MCF 10A (cell line): ENCODE results near the gene SNTB2. TPM values are rescaled to one million over a fixed set of nuclear protein-coding genes. Genes with fewer than 3 reads are reported as not detected.

Source experiments
- BruUV-seq: library from RNA; stranded (reverse); fragments of 400-500 nt; replicated peaks from 2 replicates; lab custom pipeline; 2021; lab: Mats Ljungman, UMichigan
- CTCF ChIA-PET: fragments of 300-600 bp; sonication (Branson Sonifier 250); formaldehyde crosslinking; extraction: SDS; loops from one replicate; lab custom pipeline; 2021; ENCODE audit warnings: antibody characterized with exemption, inconsistent platforms; lab: Yijun Ruan, JAX
- POLR2A ChIA-PET: fragments of 300-600, 350-650 bp; sonication (Branson Sonifier 250); formaldehyde crosslinking; extraction: SDS; loops from one replicate; lab custom pipeline; 2020; ENCODE audit warnings: antibody characterized with exemption, inconsistent platforms; lab: Yijun Ruan, JAX
- DNase-seq: peaks from one replicate; pipeline ENCODE4 v3.0.0-alpha.2; 2018; ENCODE audit not compliant: unreplicated experiment
- H3K27ac Mint-ChIP-seq: one replicate; pipeline ENCODE4 v1.8.0; 2022; ENCODE audit warnings: mild to moderate bottlenecking, low read depth, mixed read lengths; ENCODE audit not compliant: unreplicated experiment
- H3K27me3 Mint-ChIP-seq: one replicate; pipeline ENCODE4 v1.8.0; 2022; ENCODE audit warnings: mixed read lengths; ENCODE audit not compliant: insufficient read depth, unreplicated experiment
- H3K36me3 Mint-ChIP-seq: one replicate; pipeline ENCODE4 v1.8.0; 2022; ENCODE audit warnings: mild to moderate bottlenecking, moderate library complexity, mixed read lengths; ENCODE audit not compliant: insufficient read depth, unreplicated experiment
- H3K4me1 Mint-ChIP-seq: one replicate; pipeline ENCODE4 v1.8.0; 2022; ENCODE audit warnings: mixed read lengths; ENCODE audit not compliant: insufficient read depth, unreplicated experiment
- H3K4me3 Mint-ChIP-seq: one replicate; pipeline ENCODE4 v1.8.0; 2022; ENCODE audit warnings: mild to moderate bottlenecking, moderate library complexity, mixed read lengths; ENCODE audit not compliant: unreplicated experiment
- H3K9me3 Mint-ChIP-seq: one replicate; pipeline ENCODE4 v1.8.0; 2022; ENCODE audit warnings: mixed read lengths; ENCODE audit not compliant: unreplicated experiment
- intact Hi-C: fragments of 100-400 bp; cut with micrococcal nuclease; formaldehyde crosslinking; loops from 2 replicates; pipeline ENCODE4 v1.14.1; 2022
- total RNA-seq: library from RNA; stranded (reverse); gene quantifications from 2 replicates; pipeline ENCODE4 v1.2.3, GENCODE V29; 2022
- TF ChIP-seq, protein P1 (sequence below): fragments of 200-600 bp; IDR thresholded peaks from one replicate; pipeline ENCODE4 v1.8.0; 2022; ENCODE audit warnings: antibody characterized with exemption, mild to moderate bottlenecking; ENCODE audit not compliant: unreplicated experiment

The SNTB2 gene
- total RNA-seq, 1 experiment from 2014 or later: 20.2 TPM

- no peaks in the 10 kb centered on the region for H3K27me3 Mint-ChIP-seq
- H3K4me3 Mint-ChIP-seq: no peak overlapping the region
- no peaks in the 10 kb centered on the region for H3K9me3 Mint-ChIP-seq
- no TSS peak for BruUV-seq
- TF ChIP-seq, protein P1, sequence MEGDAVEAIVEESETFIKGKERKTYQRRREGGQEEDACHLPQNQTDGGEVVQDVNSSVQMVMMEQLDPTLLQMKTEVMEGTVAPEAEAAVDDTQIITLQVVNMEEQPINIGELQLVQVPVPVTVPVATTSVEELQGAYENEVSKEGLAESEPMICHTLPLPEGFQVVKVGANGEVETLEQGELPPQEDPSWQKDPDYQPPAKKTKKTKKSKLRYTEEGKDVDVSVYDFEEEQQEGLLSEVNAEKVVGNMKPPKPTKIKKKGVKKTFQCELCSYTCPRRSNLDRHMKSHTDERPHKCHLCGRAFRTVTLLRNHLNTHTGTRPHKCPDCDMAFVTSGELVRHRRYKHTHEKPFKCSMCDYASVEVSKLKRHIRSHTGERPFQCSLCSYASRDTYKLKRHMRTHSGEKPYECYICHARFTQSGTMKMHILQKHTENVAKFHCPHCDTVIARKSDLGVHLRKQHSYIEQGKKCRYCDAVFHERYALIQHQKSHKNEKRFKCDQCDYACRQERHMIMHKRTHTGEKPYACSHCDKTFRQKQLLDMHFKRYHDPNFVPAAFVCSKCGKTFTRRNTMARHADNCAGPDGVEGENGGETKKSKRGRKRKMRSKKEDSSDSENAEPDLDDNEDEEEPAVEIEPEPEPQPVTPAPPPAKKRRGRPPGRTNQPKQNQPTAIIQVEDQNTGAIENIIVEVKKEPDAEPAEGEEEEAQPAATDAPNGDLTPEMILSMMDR: no peak
- POLR2A ChIA-PET: interaction anchor here (0.9 to 1.6 kb wide), 3 partner anchors 14 to 37 kb away, joined by 3 to 4 read pairs (median 3); no protein-coding TSS in a partner anchor
- intact Hi-C loops: no loop called here
- no peak for DNase-seq
- no peaks in the 10 kb centered on the region for H3K4me1 Mint-ChIP-seq
- CTCF ChIA-PET: no interaction called here
- H3K27ac Mint-ChIP-seq: no peak overlapping the region
- H3K36me3 Mint-ChIP-seq: no peaks in the 10 kb centered on the region
Observed at GRCh38 chr16:69225121-69225520, 38.2 kb downstream of the SNTB2 start.

GRCh38 chr16:69233124-69233523, 46.2 kb downstream of the SNTB2 start:
- POLR2A ChIA-PET: interaction anchor here (1.6 kb wide), 1 partner anchor 100 kb away, joined by 4 read pairs; no protein-coding TSS in a partner anchor
- intact Hi-C loops: no loop called here
- no peaks in the 10 kb centered on the region for H3K27me3 Mint-ChIP-seq
- H3K27ac Mint-ChIP-seq: no peak overlapping the region
- CTCF ChIA-PET: interaction anchor here (0.7 kb wide), 1 partner anchor 21 kb away, joined by 3 read pairs; no protein-coding TSS in a partner anchor
- no peak for DNase-seq
- H3K36me3 Mint-ChIP-seq: no peaks in the 10 kb centered on the region
- no peaks in the 10 kb centered on the region for H3K9me3 Mint-ChIP-seq
- no peaks in the 10 kb centered on the region for H3K4me1 Mint-ChIP-seq
- TF ChIP-seq, protein P1: no peak
- no peak overlapping the region for H3K4me3 Mint-ChIP-seq
- no TSS peak for BruUV-seq

DNA sequence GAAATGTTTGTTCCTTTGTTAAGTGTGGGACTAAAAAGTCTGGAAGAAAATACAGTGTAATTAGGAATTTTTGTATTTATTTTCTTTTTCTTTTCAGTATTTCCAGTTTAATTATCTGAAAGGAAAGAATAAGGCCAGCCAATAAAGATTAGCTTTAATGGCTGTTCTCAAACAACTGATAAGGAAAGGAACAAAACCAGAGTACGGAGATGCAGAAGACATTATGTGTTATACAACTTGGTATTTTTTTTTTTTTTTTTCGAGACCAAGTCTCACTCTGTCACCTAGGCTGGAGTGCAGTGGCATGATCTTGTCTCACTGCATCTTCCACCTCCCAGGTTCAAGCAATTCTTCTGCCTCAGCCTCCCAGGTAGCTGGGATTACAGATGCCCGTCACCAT, 47.5 kb downstream of the SNTB2 start:
- Mint-ChIP-seq H3K36me3 (no peaks in the 10 kb centered on the region), H3K4me1 (no peaks in the 10 kb centered on the region)
- POLR2A ChIA-PET: interaction anchor here (1.6 kb wide), 1 partner anchor 101 kb away, joined by 4 read pairs; no protein-coding TSS in a partner anchor

GRCh38 chr16:69236319-69236718, 49.4 kb downstream of the SNTB2 start:
- POLR2A ChIA-PET: no interaction called here
- Mint-ChIP-seq H3K9me3 (no peaks in the 10 kb centered on the region), H3K4me1 (no peaks in the 10 kb centered on the region), H3K27ac (no peak overlapping the region), H3K36me3 (no peaks in the 10 kb centered on the region), H3K27me3 (no peaks in the 10 kb centered on the region), H3K4me3 (no peak overlapping the region)
- BruUV-seq: no TSS peak
- CTCF ChIA-PET: no interaction called here
- TF ChIP-seq, protein P1: no peak
- no peak for DNase-seq
- intact Hi-C loops: no loop called here

More for the DNA sequence above, 47.5 kb downstream of the SNTB2 start:
- no peak for DNase-seq
- no peak overlapping the region for H3K27ac Mint-ChIP-seq
- no TSS peak for BruUV-seq
- intact Hi-C loops: no loop called here
- no peak overlapping the region for H3K4me3 Mint-ChIP-seq
- CTCF ChIA-PET: interaction anchor here (0.7 kb wide), 1 partner anchor 13 kb away, joined by 3 read pairs; no protein-coding TSS in a partner anchor
- H3K9me3 Mint-ChIP-seq: no peaks in the 10 kb centered on the region
- TF ChIP-seq, protein P1: no peak
- H3K27me3 Mint-ChIP-seq: no peaks in the 10 kb centered on the region
